HEK293 (cell line): Measurements from ENCODE around the gene PKP4.

ENCODE experiments used
- CTCF ChIA-PET: fragments of 350-600 bp; formaldehyde crosslinking; extraction: SDS; loops from one replicate; lab custom pipeline; 2021; ENCODE audit warnings: antibody characterized with exemption; lab: Yijun Ruan, JAX
- POLR2A ChIA-PET: fragments of 300-600 bp; formaldehyde crosslinking; extraction: SDS; loops from one replicate; lab custom pipeline; 2020; ENCODE audit warnings: antibody characterized with exemption, inconsistent platforms; lab: Yijun Ruan, JAX
- H3K27ac ChIP-seq: fragments of 200-500 bp; sonication (Bioruptor generic); 2 replicates; pipeline ENCODE4 v1.5.1; 2014; ENCODE audit warnings: low read depth, low read length, control low read depth, inconsistent platforms; ENCODE audit errors: extremely low read depth
- H3K36me3 ChIP-seq, 2 experiments: fragments of 200-500 bp in 1 of 2; sonication (Bioruptor generic) in 1 of 2; 1 replicate in 1 of 2; 2 replicates in 1 of 2; pipeline ENCODE4 v1.5.1; 2014 to 2017; ENCODE audit warnings: inconsistent platforms in 2 of 2, low read length in 2 of 2; ENCODE audit not compliant: control insufficient read depth in 2 of 2, insufficient read depth in 1 of 2
- H3K4me1 ChIP-seq: fragments of 200-500 bp; sonication (Bioruptor generic); 2 replicates; pipeline ENCODE4 v1.5.1; 2014; ENCODE audit warnings: mild to moderate bottlenecking, low read length, inconsistent platforms; ENCODE audit not compliant: control insufficient read depth, insufficient read depth
- H3K4me3 ChIP-seq: 2 replicates; pipeline ENCODE4 v1.5.1; 2011; ENCODE audit warnings: low read depth, mild to moderate bottlenecking, control low read depth, low read length, moderate library complexity
- H3K9me3 ChIP-seq: fragments of 200-500 bp; sonication (Bioruptor generic); 2 replicates; pipeline ENCODE4 v1.5.1; 2014; ENCODE audit warnings: low read depth, low read length, inconsistent platforms; ENCODE audit not compliant: control insufficient read depth, insufficient read depth
- BCL11B ChIP-seq: fragments of 450-650 bp; formaldehyde crosslinking; IDR thresholded peaks from 2 replicates; pipeline ENCODE4 v1.5.1; 2016; ENCODE audit warnings: low read depth, missing biosample characterization, missing genetic modification characterization
- GLI4 ChIP-seq: fragments of 450-650 bp; formaldehyde crosslinking; IDR thresholded peaks from 2 replicates; pipeline ENCODE4 v1.5.1; 2016; ENCODE audit warnings: missing biosample characterization, missing genetic modification characterization
- GLIS1 ChIP-seq: fragments of 450-650 bp; formaldehyde crosslinking; IDR thresholded peaks from 2 replicates; pipeline ENCODE4 v1.5.1; 2016; ENCODE audit warnings: missing biosample characterization, missing genetic modification characterization
- KLF7 ChIP-seq: fragments of 450-650 bp; formaldehyde crosslinking; IDR thresholded peaks from 2 replicates; pipeline ENCODE4 v1.5.1; 2016; ENCODE audit warnings: missing biosample characterization, missing genetic modification characterization, borderline replicate concordance
- PRDM6 ChIP-seq: fragments of 450-650 bp; formaldehyde crosslinking; IDR thresholded peaks from 2 replicates; pipeline ENCODE4 v1.5.1; 2017; ENCODE audit warnings: missing biosample characterization, missing genetic modification characterization
- RBAK ChIP-seq: fragments of 450-650 bp; formaldehyde crosslinking; IDR thresholded peaks from 2 replicates; pipeline ENCODE4 v1.5.1; 2016; ENCODE audit warnings: missing biosample characterization, missing genetic modification characterization
- REST ChIP-seq: fragments of 450-650 bp; formaldehyde crosslinking; IDR thresholded peaks from 2 replicates; pipeline ENCODE4 v1.5.1; 2016; ENCODE audit warnings: missing biosample characterization, missing genetic modification characterization
- SETDB1 ChIP-seq: IDR thresholded peaks from one replicate; pipeline ENCODE4 v1.6.1; 2017; ENCODE audit warnings: mild to moderate bottlenecking, low read length, moderate library complexity, mixed read lengths; ENCODE audit not compliant: insufficient read length
- ZNF16 ChIP-seq: fragments of 450-650 bp; formaldehyde crosslinking; IDR thresholded peaks from 2 replicates; pipeline ENCODE4 v1.5.1; 2016; ENCODE audit warnings: low read depth, missing biosample characterization, missing genetic modification characterization
- ZNF23 ChIP-seq: fragments of 450-650 bp; formaldehyde crosslinking; IDR thresholded peaks from 2 replicates; pipeline ENCODE4 v1.5.1; 2016; ENCODE audit warnings: missing biosample characterization, missing genetic modification characterization, borderline replicate concordance
- ZNF266 ChIP-seq: fragments of 450-650 bp; formaldehyde crosslinking; IDR thresholded peaks from 2 replicates; pipeline ENCODE4 v1.5.1; 2016; ENCODE audit warnings: missing biosample characterization, missing genetic modification characterization, low read depth
- ZNF335 ChIP-seq: fragments of 450-650 bp; formaldehyde crosslinking; conservative IDR thresholded peaks from 2 replicates; pipeline ENCODE4 v1.5.1; 2016; ENCODE audit warnings: missing biosample characterization, missing genetic modification characterization
- ZNF354C ChIP-seq: fragments of 450-650 bp; formaldehyde crosslinking; IDR thresholded peaks from 2 replicates; pipeline ENCODE4 v1.5.1; 2016; ENCODE audit warnings: missing biosample characterization, missing genetic modification characterization, low read depth, borderline replicate concordance
- ZNF549 ChIP-seq: fragments of 450-650 bp; IDR thresholded peaks from 2 replicates; pipeline ENCODE4 v1.5.1; 2018; ENCODE audit warnings: missing biosample characterization, missing genetic modification characterization, mild to moderate bottlenecking, inconsistent platforms, moderate library complexity
- ZNF560 ChIP-seq: fragments of 450-650 bp; formaldehyde crosslinking; IDR thresholded peaks from 2 replicates; pipeline ENCODE4 v1.5.1; 2017; ENCODE audit warnings: missing biosample characterization, missing genetic modification characterization, borderline replicate concordance
- ZNF600 ChIP-seq: fragments of 450-650 bp; formaldehyde crosslinking; IDR thresholded peaks from 2 replicates; pipeline ENCODE4 v1.5.1; 2016; ENCODE audit warnings: missing biosample characterization, missing genetic modification characterization
- ZNF629 ChIP-seq: fragments of 450-650 bp; formaldehyde crosslinking; IDR thresholded peaks from 2 replicates; pipeline ENCODE4 v1.5.1; 2017; ENCODE audit warnings: missing biosample characterization, missing genetic modification characterization
- ZNF664 ChIP-seq: fragments of 450-650 bp; formaldehyde crosslinking; IDR thresholded peaks from 2 replicates; pipeline ENCODE4 v1.5.1; 2016; ENCODE audit warnings: missing biosample characterization, missing genetic modification characterization
- ZSCAN30 ChIP-seq: fragments of 450-650 bp; IDR thresholded peaks from 2 replicates; pipeline ENCODE4 v1.5.1; 2018; ENCODE audit warnings: missing biosample characterization, mild to moderate bottlenecking, missing genetic modification characterization, moderate library complexity

PKP4 gene

GRCh38 chr2:158718851-158719250 lies 262.1 kb downstream of the PKP4 start:
- no peak for TF ChIP-seq ZNF354C (tag by site-specific recombination)
- TF ChIP-seq GLIS1 = no peak
- no peak for TF ChIP-seq ZNF23 (tag by site-specific recombination)
- no peak for TF ChIP-seq BCL11B
- TF ChIP-seq GLI4 (tag by site-specific recombination) = no peak
- Histone ChIP-seq H3K27ac (no peak overlapping the region), H3K4me3 (no peak overlapping the region), H3K4me1 (no peaks in the 10 kb centered on the region), H3K9me3 (no peaks in the 10 kb centered on the region), H3K36me3 (no peaks in the 10 kb centered on the region)
- POLR2A ChIA-PET = no interaction called here
- CTCF ChIA-PET = no interaction called here

- Histone ChIP-seq H3K27ac (no peak overlapping the region), H3K36me3 (no peaks in the 10 kb centered on the region), H3K4me3 (no peak overlapping the region), H3K9me3 (no peaks in the 10 kb centered on the region), H3K4me1 (no peaks in the 10 kb centered on the region)
- ChIA-PET CTCF (interaction anchor here (1.2 to 1.3 kb wide), 2 partner anchors 8 to 26 kb away, joined by 3 read pairs; no protein-coding TSS in a partner anchor), POLR2A (no interaction called here)
- no peak for TF ChIP-seq ZNF629 (tag by site-specific recombination)
- TF ChIP-seq REST = no peak
- TF ChIP-seq ZNF335 (tag by site-specific recombination) = no peak
- TF ChIP-seq ZSCAN30 = no peak
- TF ChIP-seq SETDB1 = no peak
- no peak for TF ChIP-seq KLF7 (tag by site-specific recombination)
- no peak for TF ChIP-seq ZNF549 (tag by site-specific recombination)
- no peak for TF ChIP-seq ZNF16 (tag by site-specific recombination)
- no peak for TF ChIP-seq ZNF266
- TF ChIP-seq ZNF664 (tag by site-specific recombination) = no peak
- TF ChIP-seq PRDM6 = no peak
- no peak for TF ChIP-seq ZNF600 (tag by site-specific recombination)
- TF ChIP-seq ZNF560 (tag by site-specific recombination) = no peak
- no peak for TF ChIP-seq RBAK (tag by site-specific recombination)
Observed at GRCh38 chr2:158719403-158719802, 262.7 kb downstream of the PKP4 start.
